Heart right ventricle (tissue), 16 donors: Measurements from ENCODE around the gene ZFAND2A. TPM values are rescaled to one million over a fixed set of nuclear protein-coding genes. Genes with fewer than 3 reads are reported as not detected.

Experiments
- ATAC-seq, 8 donors: fragments of 200-7000 bp; cut with Tn5 transposase; one replicate each; pipeline ENCODE4 v1.9.1; 2020; ENCODE audit warnings: mild to moderate bottlenecking in 8 of 8, moderate library complexity in 8 of 8, moderate number of reproducible peaks in 1 of 8
- DNase-seq, 2 donors: peaks; one replicate each; pipeline ENCODE4 v3.0.0-alpha.2; 2020
- H3K27ac ChIP-seq, 10 donors: fragments of 200-600 bp; sonication (generic) in 2 of 10; one replicate each; pipeline versions ENCODE4 v1.5.0 to v1.8.0; 2020 to 2022; ENCODE audit warnings: mild to moderate bottlenecking in 3 of 10
- H3K27me3 ChIP-seq, 7 donors: fragments of 200-600 bp; one replicate each; pipeline ENCODE4 v1.8.0; 2021 to 2022; ENCODE audit warnings: mild to moderate bottlenecking in 2 of 7
- H3K36me3 ChIP-seq, 9 donors: fragments of 200-600 bp; sonication (generic) in 1 of 9; one replicate each; pipeline versions ENCODE4 v1.5.0 to v1.8.0; 2020 to 2022; ENCODE audit warnings: mild to moderate bottlenecking in 2 of 9
- H3K4me1 ChIP-seq, 9 donors: fragments of 200-600 bp; sonication (generic) in 1 of 9; one replicate each; pipeline versions ENCODE4 v1.5.0 to v1.8.0; 2020 to 2022; ENCODE audit warnings: mild to moderate bottlenecking in 4 of 9
- H3K4me3 ChIP-seq, 10 donors: fragments of 200-600 bp; sonication (generic) in 2 of 10; one replicate each; pipeline versions ENCODE4 v1.5.0 to v1.8.0; 2020 to 2022; ENCODE audit warnings: mild to moderate bottlenecking in 7 of 10, moderate library complexity in 2 of 10
- H3K9me3 ChIP-seq, 11 donors: fragments of 200-600 bp in 10 of 11; sonication (generic) in 2 of 11; one replicate each; pipeline versions ENCODE4 v1.5.0 to v1.8.0; 2013 to 2022; ENCODE audit warnings: mild to moderate bottlenecking in 2 of 11, control low read depth in 1 of 11, moderate library complexity in 1 of 11
- CTCF ChIP-seq, 9 donors: fragments of 200-600 bp; sonication (generic) in 2 of 9; IDR thresholded peaks; one replicate each; pipeline versions ENCODE4 v1.5.0 to v1.8.0; 2021 to 2022; ENCODE audit warnings: antibody characterized with exemption in 9 of 9, mild to moderate bottlenecking in 5 of 9, moderate library complexity in 1 of 9
- WGBS, 2 donors: extraction: QIAGEN DNeasy Blood & Tissue Kit; methylation state at CpG; one replicate each; pipeline ENCODE4 v1.1.7; 2013; ENCODE audit warnings: inconsistent platforms in 1 of 2; 5-methylcytosine and 5-hydroxymethylcytosine counted together
- intact Hi-C, 10 donors: fragments of 100-400 bp; cut with DNase I; formaldehyde crosslinking; loops; one replicate each; pipeline versions ENCODE4 v1.11.1 to v1.14.2; 2022
- polyA plus RNA-seq, 2 donors: library from polyadenylated mRNA; stranded (reverse); fragments of 200-250 nt; gene quantifications; one replicate each; pipeline ENCODE4 v1.2.3, GENCODE V29; 2013
- total RNA-seq, 10 donors: library from RNA; stranded (reverse); fragmentation: NEBNext Ultra II Directional in 3 of 10; extraction: Animal tissue kit (Norgen Biotek cat#: 25700) in 3 of 10; gene quantifications; one replicate each; pipeline versions ENCODE4 v1.2.1 to v1.2.4, GENCODE V29; 2021 to 2023
- donor health status: Arrhythmogenic right ventricular cardiomyopathy.
- donor health status: ischemic (EF 13 %, LVEDD 7.1; RV severe dilation, severe dysfunction).
- donor health status: healthy with polysubstance abuse.
- donor health status: DM: no; HTN: yes; CAD: no.
- donor health status: DM: no; HTN: no; CAD: no.
- donor health status: ischemic (EF 25% LVEDD 6.9; RV normal size, moderate dysfunction).
- donor health status: ischemic (EF 25% LVEDD 5.7; RV mildly dilated, moderate dysfunction).
- donor health status: healthy.
- donor health status: DM: yes; HTN: yes; CAD: no.
- donor health status: Ischemic cardiomyopathy.
- donor health status: ischemic (EF 35%, LVEDD 5.7; RV mildly dilated, moderate dysfunction).
- donor health status: nonischemic (EF 11% LVEDD 7.7; RV severe dilation, severe dysfunction).
- donor health status: DM: yes; HTN: yes; CAD: no.
- donor health status: PGD.
- donor health status: ischemic (EF 29% LVEDD 5.4; RV normal size, mild dysfunction).
- donor health status: nonischemic (EF 23%, LVEDD 6.1; RV moderate dilation, normal function).

The ZFAND2A gene
- total and polyA plus RNA-seq, 12 donors, result 4.4 to 32.6 (median 9.4) TPM

GRCh38 chr7:1176891-1177373, 16.9 kb upstream of the ZFAND2A start:
- peak in 8 of 9 donors; percentile 23 to 69 (median 53) for TF ChIP-seq CTCF (IDR thresholded peaks at IDR 0.05)
- intact Hi-C loops, result loop anchor here in 3 of 10 donors (2.0 to 10.0 kb wide), 3 partner anchors 90 to 182 kb away; partner anchors contain the start of gene GPER1 (in 2 of the 3)
- whole genome bisulfite sequencing, 2 donors, result 43 to 52% methylated on average over 22 of the region's 22 CpGs
- peaks cover 0 to 3% (median 0%) of the 10 kb centered on the region in 11 donors for H3K9me3 ChIP-seq
- no peaks in the 10 kb centered on the region for H3K36me3 ChIP-seq
- H3K27ac ChIP-seq, result no peak overlapping the region
- H3K4me3 ChIP-seq, result no peak overlapping the region
- peaks cover 0 to 17% (median 4%) of the 10 kb centered on the region in 9 donors for H3K4me1 ChIP-seq
- peak in 4 of 8 donors; percentile 28 to 51 (median 37) for ATAC-seq
- H3K27me3 ChIP-seq, result peaks cover 0 to 23% (median 0%) of the 10 kb centered on the region in 7 donors
- DNase-seq, result peak; percentile 32 to 69

- peak overlapping the region in 7 of 10 donors; percentile 17 to 38 (median 34) for H3K4me3 ChIP-seq
- intact Hi-C loops, result loop anchor here in 3 of 10 donors (2.0 to 10.0 kb wide), 3 partner anchors 89 to 181 kb away; partner anchors contain the start of gene GPER1 (in 2 of the 3)
- H3K27ac ChIP-seq, result peak overlapping the region in 2 of 10 donors; percentile 39 to 65
- H3K4me1 ChIP-seq, result peaks cover 0 to 17% (median 4%) of the 10 kb centered on the region in 9 donors
- ATAC-seq (peak; percentile 57 to 92 (median 82)), DNase-seq (peak; percentile 80 to 88)
- peaks cover 0 to 23% (median 0%) of the 10 kb centered on the region in 7 donors for H3K27me3 ChIP-seq
- peaks cover 0 to 3% (median 0%) of the 10 kb centered on the region in 11 donors for H3K9me3 ChIP-seq
- 21 to 23% methylated on average over 44 of the region's 44 CpGs for WGBS, 2 donors
- no peaks in the 10 kb centered on the region for H3K36me3 ChIP-seq
- TF ChIP-seq CTCF (IDR thresholded peaks at IDR 0.05), result peak; percentile 79 to 94 (median 90)
Observed at GRCh38 chr7:1175967-1176851, 16.2 kb upstream of the ZFAND2A start.

GRCh38 chr7:1175597-1175966, 15.6 kb upstream of the ZFAND2A start:
- peak overlapping the region in 5 of 10 donors; percentile 17 to 38 (median 34) for H3K4me3 ChIP-seq
- peaks cover 0 to 3% (median 0%) of the 10 kb centered on the region in 11 donors for H3K9me3 ChIP-seq
- ATAC-seq (no peak), DNase-seq (no peak)
- H3K27me3 ChIP-seq, result peaks cover 0 to 23% (median 0%) of the 10 kb centered on the region in 7 donors
- no peaks in the 10 kb centered on the region for H3K36me3 ChIP-seq
- peaks cover 0 to 17% (median 4%) of the 10 kb centered on the region in 9 donors for H3K4me1 ChIP-seq
- intact Hi-C loops, result loop anchor here in 3 of 10 donors (10.0 kb wide), 2 partner anchors 91 to 181 kb away; partner anchors contain the start of gene GPER1 (in 2 of the 3)
- peak overlapping the region in 2 of 10 donors; percentile 39 to 65 for H3K27ac ChIP-seq
- WGBS, 2 donors, result 86 to 91% methylated on average over 15 of the region's 15 CpGs
- TF ChIP-seq CTCF (IDR thresholded peaks at IDR 0.05), result no peak
